SH-SY5Y (cell line): ENCODE measurements around the gene SHROOM2.

Source experiments
- GATA2 ChIP-seq: IDR thresholded peaks from 2 replicates; pipeline ENCODE4 v1.6.1; 2011; ENCODE audit warnings: mild to moderate bottlenecking, low read depth, low read length
- GATA3 ChIP-seq: IDR thresholded peaks from 2 replicates; pipeline ENCODE4 v1.6.1; 2011; ENCODE audit warnings: low read depth, mild to moderate bottlenecking, low read length, moderate library complexity

DNA sequence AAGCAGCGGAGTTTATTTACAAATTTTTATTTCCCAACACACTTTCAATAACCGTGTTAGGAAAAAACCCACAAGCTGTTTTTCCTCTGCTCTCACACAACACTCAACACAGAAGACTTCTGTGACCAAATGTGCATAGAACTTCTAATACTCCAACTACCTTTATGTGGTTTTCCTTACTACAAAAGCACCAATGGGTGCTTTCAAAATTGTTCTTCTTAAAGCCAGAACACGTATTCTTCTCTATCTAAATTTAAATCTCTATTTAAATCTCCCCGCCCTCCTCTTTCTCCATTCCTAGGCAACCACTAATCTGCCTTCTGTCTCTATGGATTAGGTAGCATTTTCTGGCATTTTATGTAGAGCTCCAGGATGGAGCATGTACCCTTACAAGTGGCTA is 90.0 kb downstream of the SHROOM2 start:
- TF ChIP-seq GATA3 (no peak), GATA2 (no peak)
